HG02571 (cell line): ENCODE data around the gene SYT11.
"Not testable (repeated sequence)": the region's sequence is repeated elsewhere in the genome, so short reads cannot be mapped to it uniquely, and the experiment has no call there.

Experiments
- ATAC-seq: cut with Tn5 transposase; IDR thresholded peaks from one replicate; pipeline ENCODE4 v1.9.1; 2021; ENCODE audit warnings: mild to moderate bottlenecking, moderate library complexity; ENCODE audit not compliant: unreplicated experiment

The SYT11 gene

DNA sequence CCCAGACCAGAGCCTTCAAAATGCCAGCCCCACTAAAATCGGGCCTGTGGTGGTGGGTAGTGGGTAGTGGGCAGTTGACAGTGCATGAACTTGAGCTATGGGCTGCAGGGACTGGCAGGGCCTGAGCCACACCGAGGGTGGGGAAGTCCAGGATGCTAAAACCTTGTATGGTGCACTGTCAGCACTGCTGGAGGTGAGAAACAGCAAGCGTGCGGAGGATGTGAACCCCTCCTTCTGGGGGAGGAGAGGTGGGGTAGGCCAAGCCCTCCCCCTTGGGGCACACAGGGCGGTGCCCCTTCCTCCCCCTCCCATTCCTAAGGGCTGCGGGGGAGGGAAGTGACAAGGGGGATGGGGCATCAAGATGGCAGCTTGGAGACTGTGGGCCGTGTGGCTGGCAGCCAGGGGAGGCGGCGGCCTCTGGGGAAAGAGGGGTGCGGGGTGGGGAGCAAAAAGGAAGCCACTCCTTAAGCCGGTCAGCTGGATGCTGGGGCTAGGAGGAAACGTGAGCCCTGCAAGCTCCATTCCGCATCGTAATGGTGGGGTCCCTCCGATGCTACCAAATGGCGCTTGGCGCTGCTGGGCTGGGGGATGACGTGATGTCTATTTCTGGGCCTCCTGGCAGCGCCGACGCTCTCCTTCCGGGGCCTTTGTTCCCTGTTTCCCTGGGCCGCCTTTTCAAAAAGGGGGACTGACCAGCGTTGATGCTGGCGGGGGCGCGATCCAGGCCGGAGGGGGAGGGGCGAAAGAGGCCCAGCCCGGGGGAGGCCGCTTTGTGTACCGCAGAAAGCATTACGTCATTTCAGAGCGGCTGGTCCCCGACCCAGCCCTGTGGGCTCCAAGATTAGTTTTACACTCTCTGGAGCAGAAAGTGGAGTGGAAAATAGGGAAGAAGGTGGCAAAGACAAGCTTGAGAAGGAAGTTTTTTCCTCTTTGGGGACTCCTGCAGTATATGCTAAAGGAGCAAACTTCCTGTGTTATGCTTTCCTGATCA, 809 bp downstream of the SYT11 start:
- ATAC-seq, result no peak

DNA sequence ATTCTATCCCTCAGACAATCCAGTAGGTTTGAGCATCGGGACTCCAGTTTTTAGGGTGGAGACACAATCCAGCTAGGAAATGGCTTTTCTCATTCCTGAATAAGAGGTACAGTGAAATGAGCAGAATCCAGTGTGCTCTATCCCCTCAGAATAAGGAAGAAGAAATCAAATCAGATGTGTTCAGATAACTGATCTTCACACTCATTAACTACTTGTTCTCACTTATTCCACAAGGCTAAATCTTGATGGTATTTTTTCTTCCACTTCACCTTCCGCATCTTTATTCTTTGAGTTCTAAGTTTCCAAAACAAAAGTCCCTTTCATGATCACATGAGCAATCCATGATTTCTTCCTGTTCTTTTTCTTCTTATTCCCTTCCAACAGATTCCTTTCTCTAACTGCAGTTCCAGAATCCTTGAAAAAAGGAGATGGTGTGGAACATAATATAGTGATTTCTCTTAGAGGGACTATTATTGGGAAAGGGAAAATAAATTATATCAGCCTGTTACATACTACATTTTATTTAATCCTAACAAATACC, 1.7 kb downstream of the SYT11 start:
- no peak for ATAC-seq

DNA sequence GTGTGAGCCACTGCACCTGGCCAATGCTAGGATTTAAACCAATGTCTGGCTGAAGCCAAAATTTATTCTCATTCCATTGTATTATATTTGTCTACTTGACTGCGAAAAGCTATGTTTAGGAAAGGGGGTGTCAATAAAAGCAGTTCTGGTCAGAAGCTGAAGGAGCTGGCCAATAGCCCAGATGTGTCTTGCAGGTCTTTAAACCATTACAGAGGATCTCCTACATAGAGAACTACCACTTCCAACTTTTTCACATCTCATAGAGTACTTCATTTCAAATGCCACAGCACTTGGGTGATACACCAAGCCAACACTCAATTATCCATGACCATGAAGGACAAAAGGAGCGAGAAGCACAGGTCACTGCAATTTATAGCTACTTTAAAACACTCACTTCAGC, 2.5 kb downstream of the SYT11 start:
- ATAC-seq, result no peak

DNA sequence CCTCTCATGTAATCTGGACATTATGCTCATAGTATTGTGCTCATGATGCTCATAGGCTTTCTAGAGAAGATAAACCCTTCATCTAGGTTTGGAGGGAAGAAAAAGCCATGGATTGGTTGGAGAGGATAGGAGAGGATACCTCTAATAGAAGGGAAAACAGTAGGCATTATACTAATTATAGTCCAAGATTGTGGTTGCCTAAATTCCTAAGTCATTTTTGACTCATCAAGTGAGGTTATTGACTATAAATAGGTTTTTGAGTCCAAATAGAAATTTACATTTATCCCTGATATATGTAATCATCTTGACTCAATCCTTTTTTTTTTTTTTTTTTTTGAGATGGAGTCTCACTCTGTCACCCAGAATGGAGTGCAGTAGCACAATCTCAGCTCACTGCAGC, 5.0 kb downstream of the SYT11 start:
- ATAC-seq, result no peak

DNA sequence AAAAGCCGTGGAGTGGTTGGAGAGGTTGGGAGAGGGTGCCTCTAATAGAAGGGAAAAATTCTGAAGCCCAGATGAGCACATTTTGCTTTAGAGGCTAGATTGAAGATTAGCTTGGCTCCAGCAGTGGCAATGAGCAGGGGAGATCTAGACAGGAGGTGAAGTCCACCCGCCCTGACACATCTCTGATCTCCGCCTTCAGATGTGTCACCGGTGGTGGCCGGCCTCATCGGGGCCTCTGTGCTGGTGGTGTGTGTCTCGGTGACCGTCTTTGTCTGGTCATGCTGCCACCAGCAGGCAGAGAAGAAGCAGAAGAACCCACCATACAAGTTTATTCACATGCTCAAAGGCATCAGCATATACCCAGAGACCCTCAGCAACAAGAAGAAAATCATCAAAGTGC, 8.4 kb downstream of the SYT11 start:
- ATAC-seq, result no peak

DNA sequence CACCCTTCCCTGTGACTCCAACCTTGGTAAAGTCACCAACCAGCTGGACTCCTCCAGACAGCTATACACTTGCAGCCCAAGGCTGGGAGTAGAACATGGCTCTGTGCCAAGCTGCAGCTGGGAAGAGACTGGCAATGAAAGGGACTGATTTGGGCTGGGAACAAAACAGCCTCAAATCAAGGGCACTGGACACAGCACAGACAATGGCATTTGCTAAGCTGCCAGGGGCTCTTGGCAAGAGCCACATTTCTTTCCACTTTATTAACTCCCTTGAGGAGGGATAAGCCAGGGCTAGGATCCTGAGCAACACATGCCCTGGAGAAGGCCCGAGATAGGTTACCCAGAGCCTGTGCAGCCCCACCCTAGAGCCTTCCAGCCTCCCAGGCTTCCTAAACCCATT, 12.0 kb downstream of the SYT11 start:
- no peak for ATAC-seq

DNA sequence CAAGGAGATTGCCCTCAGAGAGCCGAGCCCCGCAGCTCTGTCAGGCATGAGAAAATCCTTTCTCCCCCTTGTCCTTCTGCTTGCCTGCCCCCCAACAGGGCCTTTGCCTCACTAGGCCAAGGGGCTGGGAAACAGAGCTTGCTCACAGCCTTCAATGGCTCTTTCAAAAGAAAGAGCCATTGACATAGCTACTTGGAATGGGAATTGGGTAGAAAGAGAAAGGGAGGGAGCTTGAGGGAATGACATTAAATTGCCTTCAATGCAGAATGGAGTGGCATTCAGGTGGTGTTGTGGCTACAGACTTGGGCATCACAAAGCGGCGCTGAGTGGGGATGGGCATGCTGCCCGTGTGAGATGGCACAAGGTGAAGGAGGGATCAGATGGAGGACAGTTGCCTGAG, 13.2 kb downstream of the SYT11 start:
- no peak for ATAC-seq

DNA sequence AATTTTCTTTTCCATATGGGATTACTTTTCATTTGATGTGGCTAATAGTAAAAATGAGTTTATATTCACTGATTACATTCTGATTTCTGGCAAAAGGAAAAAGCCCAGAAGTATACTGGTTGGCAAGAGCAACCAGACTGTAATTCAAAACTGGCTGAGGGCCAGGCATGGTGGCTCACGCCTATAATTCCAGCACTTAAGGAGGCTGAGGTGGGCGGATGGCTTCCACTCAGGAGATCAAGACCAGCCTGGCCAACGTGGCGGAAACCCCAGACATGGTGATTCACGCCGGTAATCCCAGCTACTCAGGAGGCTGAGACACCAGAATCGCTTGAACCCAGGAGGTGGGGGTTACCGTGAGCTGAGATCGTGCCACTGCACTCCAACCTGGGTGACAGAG, 14.5 kb downstream of the SYT11 start:
- ATAC-seq, result no peak

DNA sequence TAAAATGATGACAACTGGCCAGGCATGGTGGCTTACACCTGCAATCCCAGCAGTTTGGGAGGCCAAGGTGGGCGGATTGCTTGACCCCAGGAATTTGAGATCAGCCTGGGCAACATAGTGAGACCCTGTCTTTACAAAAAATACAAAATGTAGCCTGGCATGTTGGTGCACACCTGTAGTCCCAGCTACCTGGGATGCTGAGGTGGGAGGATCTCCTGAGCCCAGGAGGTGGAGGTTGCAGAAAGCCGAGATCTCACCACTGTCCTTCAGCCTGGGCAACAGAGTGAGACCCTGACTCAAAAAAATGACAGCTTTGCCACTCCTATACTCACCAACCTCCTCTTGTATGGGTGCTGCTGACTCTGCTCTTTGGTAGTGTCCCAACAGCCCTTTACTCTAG, 18.6 kb downstream of the SYT11 start:
- no peak for ATAC-seq

DNA sequence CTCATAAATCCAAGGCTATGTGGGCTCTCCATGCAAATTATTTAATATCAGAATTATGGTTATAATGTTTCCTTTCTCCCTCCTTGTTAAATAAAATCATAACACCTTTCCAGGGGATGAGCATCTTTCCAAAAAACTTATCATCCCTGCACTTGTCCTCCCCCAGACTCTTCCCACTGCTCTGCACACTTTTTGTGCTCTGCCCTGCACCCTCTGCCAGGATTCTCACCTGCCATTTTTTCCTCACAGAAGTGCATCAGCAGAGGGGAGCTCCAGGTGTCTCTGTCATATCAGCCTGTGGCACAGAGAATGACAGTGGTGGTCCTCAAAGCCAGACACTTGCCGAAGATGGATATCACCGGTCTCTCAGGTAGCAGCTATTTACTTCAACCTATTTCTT, 20.9 kb downstream of the SYT11 start:
- no peak for ATAC-seq

DNA sequence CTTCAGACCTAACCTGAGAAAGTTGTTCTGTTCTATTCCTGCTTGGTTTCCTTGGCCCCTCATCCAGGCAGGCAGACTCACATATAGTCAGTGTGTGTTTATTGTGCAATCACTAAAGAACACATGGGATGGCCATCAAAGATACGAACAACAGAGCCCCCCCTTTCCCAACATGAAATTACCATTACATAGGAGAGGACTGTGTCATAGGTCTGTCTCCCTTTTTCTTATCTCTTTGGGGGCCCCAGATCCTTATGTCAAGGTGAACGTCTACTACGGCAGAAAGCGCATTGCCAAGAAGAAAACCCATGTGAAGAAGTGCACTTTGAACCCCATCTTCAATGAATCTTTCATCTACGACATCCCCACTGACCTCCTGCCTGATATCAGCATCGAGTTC, 21.6 kb downstream of the SYT11 start:
- no peak for ATAC-seq

DNA sequence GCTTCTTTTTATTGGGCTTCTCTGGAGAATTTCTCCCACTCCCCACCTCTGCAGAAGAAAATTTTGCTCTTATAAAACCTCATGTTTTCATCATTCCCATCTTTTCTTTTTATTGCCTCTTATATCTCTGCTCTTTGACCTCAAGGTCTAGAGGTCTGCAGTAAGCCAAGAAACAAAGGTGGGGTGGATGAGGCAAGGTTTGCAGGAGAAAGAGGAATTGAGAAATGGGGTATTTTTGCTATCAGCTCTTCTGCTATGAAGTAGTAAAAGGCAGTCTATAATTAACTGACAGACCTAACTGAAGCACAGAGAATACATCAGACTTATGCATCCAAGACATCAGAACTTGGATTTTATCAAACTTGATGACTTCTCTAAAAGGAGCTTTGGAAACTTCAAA, 22.9 kb downstream of the SYT11 start:
- no peak for ATAC-seq

DNA sequence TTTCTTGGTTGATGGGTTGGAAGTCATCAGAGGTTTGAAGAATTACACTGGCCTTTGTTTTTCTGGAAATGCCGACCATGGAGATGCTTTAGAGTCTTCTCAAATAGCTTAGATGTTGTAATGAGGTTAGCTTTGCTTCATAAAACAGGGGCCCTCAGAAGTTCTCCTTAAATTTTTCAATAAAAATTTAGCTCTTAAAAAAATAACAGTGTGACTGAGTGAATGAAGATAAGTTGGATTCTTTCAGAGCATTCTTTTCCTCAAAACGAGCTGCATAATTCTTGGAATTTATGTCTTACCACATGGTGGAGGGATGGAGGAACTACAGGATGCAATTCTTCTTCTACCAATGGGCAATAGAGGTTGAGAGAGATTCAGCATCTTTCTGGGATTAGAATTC, 23.4 kb downstream of the SYT11 start:
- no peak for ATAC-seq

DNA sequence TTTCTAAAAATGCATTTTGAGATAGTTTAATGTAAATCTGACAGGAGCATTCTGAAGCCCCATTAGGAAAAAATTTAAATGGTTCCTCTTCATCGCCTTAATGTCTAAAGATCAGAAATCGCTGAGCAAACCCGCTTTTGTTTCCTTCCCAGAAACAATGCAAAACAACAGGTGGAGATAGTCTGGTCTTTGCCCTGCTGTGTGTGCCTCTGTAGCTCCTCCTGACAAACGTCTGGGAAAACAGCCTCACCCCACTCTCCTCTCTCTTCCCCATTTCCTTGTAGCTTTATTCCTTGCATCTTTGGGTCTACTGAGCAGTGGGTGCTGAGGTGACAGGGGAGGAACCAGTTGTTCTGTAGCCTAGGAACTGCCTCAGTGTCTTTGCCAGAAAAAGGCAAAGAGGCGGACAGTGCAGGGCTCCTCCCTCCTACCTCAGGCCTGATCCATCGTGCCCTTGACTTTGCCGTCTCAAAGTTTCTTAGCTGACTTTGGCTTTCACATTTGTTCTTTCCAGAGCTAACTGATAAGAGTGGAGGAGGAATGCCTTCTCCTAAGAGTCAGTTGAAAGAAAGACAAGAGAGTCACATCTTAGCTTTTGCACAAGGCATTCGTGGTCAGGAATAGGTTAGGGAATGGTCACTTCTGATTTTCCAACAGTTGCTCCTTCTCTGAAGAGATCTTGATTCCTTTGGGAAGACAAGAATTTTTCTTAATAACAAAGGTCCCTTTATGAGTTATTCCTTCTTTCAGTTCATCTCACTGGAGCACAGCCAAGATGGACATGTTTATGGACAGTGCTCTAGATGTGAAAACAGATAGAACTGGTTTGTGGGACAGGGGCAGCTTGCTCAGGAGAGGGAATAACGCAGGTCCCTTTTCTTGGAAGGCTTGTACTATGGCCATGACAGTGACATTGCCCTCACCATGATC, 24.9 kb downstream of the SYT11 start:
- ATAC-seq, result no peak

DNA sequence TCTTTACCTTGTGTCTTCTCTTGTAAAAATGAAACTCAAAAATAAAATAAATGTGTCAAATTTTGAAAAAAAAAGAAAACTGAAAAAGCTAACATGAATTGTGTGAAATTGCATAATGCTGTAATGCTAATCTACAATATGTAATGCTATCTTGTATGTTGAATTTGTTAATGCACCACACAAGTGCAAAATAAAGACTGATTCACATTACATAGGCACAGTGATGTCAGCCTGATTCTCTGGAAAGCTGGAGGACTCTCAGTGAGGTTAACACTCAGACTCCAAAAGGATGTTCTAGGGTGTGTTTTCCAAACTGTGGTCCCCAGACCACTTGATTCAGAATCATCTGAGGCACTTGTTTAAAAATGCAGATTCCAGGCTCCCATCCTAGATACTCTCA, 25.6 kb downstream of the SYT11 start:
- ATAC-seq, result no peak

DNA sequence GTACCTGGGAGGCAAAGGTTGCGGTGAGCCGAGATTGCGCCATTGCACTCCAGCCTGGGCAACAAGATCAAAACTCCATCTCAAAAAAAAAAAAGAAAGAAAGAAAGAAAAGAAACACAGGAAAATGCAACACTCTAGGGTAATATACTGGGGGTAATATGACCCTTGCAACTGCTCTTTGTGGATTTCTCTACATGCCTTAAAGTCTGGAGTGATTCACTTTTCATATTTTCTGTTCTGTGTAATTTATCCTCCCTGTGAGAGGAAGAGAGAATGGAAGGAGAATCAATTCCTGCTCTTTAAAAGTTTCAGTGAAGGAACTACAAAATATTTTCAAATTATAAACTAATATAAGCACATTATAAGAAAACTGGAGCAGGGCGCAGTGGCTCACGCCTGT, 29.1 kb downstream of the SYT11 start:
- no peak for ATAC-seq

DNA sequence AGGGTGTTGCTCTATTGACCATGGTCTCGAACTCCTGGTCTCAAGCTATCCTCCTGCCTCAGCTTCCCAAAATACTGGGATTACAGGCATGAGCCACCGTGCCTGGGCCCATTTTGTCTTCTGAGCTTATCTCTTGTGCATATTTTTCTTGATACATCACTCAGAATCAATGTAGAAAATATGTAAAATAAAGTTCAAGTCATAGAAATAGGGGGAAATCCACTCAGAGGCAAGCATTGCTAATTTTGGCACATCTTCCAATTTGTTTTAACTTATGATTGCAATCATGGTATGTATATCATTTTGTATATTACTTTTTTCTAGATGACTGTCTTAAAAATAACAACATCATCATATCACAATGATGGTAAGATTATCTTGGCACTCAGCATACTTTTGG, 30.2 kb downstream of the SYT11 start:
- no peak for ATAC-seq

DNA sequence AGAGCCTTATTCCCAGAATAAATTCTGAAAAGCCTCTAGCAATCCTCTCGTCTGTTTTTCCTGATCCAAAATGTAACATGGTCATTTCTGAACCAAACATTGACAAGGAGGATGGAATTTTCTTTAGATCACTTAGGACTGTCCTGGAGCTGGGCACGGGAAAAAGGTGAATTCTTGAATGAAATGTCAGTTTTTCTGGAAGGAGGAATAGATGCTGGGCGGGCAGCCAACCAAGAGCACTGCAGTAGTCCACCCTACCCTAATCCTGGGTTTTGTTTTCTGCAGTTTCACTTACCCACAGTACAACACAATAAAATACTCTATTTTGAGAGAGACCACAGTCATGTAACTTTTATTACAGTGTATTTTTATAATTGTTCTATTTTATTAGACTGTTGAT, 30.9 kb downstream of the SYT11 start:
- no peak for ATAC-seq

DNA sequence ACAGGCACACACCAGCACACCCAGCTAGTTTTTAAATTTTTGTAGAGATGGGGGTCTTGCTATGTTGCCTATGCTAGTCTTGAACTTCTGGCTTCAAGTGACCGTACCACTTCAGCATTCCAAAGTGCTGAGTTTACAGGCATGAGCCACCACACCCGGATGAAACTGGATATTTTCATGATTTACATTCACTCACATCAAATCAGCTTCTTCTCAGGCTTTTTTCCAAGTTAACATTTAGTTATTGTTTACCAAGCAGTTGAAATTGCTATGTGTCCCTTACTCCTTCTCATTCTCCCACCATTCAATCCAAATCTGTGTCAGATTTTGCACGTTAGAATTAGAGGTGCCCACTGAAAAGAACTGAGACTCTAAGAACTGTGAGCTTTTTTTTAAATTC, 33.4 kb downstream of the SYT11 start:
- ATAC-seq, result no peak

DNA sequence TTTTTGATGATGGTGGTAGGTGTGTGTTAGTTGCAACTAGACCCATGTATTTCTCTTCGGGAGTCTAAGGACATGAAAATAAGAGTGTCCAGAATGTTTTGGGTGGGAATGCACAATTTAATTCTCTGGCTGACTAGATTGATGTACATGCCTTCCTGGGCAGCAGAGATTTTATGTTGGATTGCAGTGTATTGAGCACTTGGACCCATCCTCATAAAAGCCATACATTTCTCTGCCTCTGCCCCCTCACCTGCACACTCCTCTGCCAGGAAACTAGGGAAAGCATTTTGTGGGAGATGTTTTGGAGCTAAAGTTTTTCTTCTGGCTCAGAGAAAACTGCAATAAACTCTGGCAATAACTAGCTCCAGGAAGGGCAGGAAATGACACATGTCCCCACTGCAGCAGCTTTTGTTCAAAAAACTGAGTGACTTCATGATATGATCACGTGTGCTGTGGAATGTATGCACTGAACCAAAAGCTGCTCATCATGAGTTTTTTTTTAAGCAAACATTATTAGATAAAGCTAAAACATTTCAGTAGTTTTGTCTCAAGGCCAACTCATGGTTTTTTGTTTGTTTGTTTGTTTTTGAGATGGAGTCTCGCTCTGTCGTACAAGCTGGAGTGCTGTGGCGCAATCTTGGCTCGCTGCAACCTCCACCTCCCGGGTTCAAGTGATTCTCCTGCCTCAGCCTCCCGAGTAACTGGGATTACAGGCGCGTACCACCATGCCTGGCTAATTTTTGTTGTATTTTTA, 34.2 kb downstream of the SYT11 start:
- no peak for ATAC-seq

DNA sequence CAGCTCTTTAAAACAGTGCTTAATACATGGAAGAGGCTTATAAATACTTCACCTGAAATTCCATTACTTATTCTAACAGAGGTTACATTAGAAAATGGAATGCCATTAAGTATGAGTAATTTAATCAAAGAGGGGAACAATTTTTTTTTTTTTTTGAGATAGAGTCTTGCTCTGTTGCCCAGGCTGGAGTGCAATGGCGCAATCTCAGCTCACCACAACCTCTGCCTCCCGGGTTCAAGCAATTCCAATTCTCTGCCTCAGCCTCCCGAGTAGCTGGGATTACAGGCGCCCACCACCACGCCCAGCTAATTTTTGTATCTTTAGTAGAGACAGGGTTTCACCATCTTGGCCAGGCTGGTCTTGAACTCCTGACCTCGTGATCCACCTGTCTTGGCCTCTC, 36.2 kb downstream of the SYT11 start:
- ATAC-seq, result not testable (repeated sequence)
